HG02759 (cell line): ENCODE results near the gene KDELR3.

Source experiments
- ATAC-seq: cut with Tn5 transposase; IDR thresholded peaks from one replicate; pipeline ENCODE4 v1.9.1; 2021; ENCODE audit warnings: mild to moderate bottlenecking, moderate library complexity; ENCODE audit not compliant: unreplicated experiment

KDELR3 gene

GRCh38 chr22:38467904-38468442 is at the start of gene KDELR3:
KDELR3 (plus strand) TSS chr22:38468096; CDS start chr22:38468234, 138 bp downstream.
- no peak for ATAC-seq

- ATAC-seq, result no peak
These were observed 49.3 kb upstream of the KDELR3 start for GRCh38 chr22:38418589-38418988.

GRCh38 chr22:38419121-38419857 is 48.6 kb upstream of the KDELR3 start:
- no peak for ATAC-seq

- no peak for ATAC-seq
These were observed 48.1 kb upstream of the KDELR3 start for GRCh38 chr22:38419858-38420160.

GRCh38 chr22:38420734-38421133 is 47.2 kb upstream of the KDELR3 start:
- ATAC-seq, result no peak

- no peak for ATAC-seq
These were observed 45.0 kb upstream of the KDELR3 start for GRCh38 chr22:38422611-38423511.

GRCh38 chr22:38423512-38424503 is 44.1 kb upstream of the KDELR3 start:
- no peak for ATAC-seq

- ATAC-seq, result no peak
These were observed 43.3 kb upstream of the KDELR3 start for GRCh38 chr22:38424525-38425080.

GRCh38 chr22:38426628-38427027 is 41.3 kb upstream of the KDELR3 start:
- ATAC-seq, result no peak

- no peak for ATAC-seq
These were observed 40.4 kb upstream of the KDELR3 start for GRCh38 chr22:38427465-38427864.

GRCh38 chr22:38427940-38428339 is 40.0 kb upstream of the KDELR3 start:
- ATAC-seq, result no peak

GRCh38 chr22:38428714-38429113 is 39.2 kb upstream of the KDELR3 start:
- ATAC-seq, result no peak

- ATAC-seq, result no peak
These were observed 38.3 kb upstream of the KDELR3 start for GRCh38 chr22:38429499-38430068.

- ATAC-seq, result no peak
These were observed 36.5 kb upstream of the KDELR3 start for GRCh38 chr22:38431266-38432010.

- no peak for ATAC-seq
These were observed 35.6 kb upstream of the KDELR3 start for GRCh38 chr22:38432264-38432663.

- no peak for ATAC-seq
These were observed 34.0 kb upstream of the KDELR3 start for GRCh38 chr22:38433871-38434270.

GRCh38 chr22:38435010-38435409 is 32.9 kb upstream of the KDELR3 start:
- ATAC-seq, result no peak

- no peak for ATAC-seq
These were observed 31.9 kb upstream of the KDELR3 start for GRCh38 chr22:38435965-38436364.

GRCh38 chr22:38436629-38437395 is 31.1 kb upstream of the KDELR3 start:
- no peak for ATAC-seq
